Measurements from ENCODE around the gene TNFAIP3. TPM values are rescaled to one million over a fixed set of nuclear protein-coding genes. Genes with fewer than 3 reads are reported as not detected.

The TNFAIP3 gene
- total RNA-seq, 2 donors from 2014 or later, result 21.9 to 26.3 TPM

- DNase-seq (ENCODE audit: low spot score), result no peak
- Histone ChIP-seq H3K9me3 (no peaks in the 10 kb centered on the region), H3K27ac (peak overlapping the region in 1 of 2 donors; percentile 14), H3K36me3 (no peaks in the 10 kb centered on the region), H3K27me3 (replicated peaks; ENCODE audit: insufficient read depth) (no peaks in the 10 kb centered on the region), H3K4me3 (no peak overlapping the region), H3K4me1 (ENCODE audit: control insufficient read depth in 1 of 2, low read depth in 2 of 2) (peaks cover 23 to 32% of the 10 kb centered on the region in 2 donors)
- no peak for TF ChIP-seq CTCF (IDR thresholded peaks at IDR 0.05)
- ATAC-seq (ENCODE audit: insufficient number of reproducible peaks, low FRiP score, low read depth), result no peak
Measured at GRCh38 chr6:137928286-137928685, 61.2 kb downstream of the TNFAIP3 start.

GRCh38 chr6:137931849-137932465 is 64.9 kb downstream of the TNFAIP3 start:
- H3K27ac ChIP-seq, result no peak overlapping the region
- ATAC-seq (ENCODE audit: insufficient number of reproducible peaks, low FRiP score, low read depth), result no peak
- H3K4me3 ChIP-seq, result no peak overlapping the region
- H3K36me3 ChIP-seq, result no peaks in the 10 kb centered on the region
- H3K27me3 ChIP-seq (replicated peaks; ENCODE audit: insufficient read depth), result no peaks in the 10 kb centered on the region
- no peak for DNase-seq (ENCODE audit: low spot score)
- H3K4me1 ChIP-seq (ENCODE audit: control insufficient read depth in 1 of 2, low read depth in 2 of 2), result peaks cover 11 to 18% of the 10 kb centered on the region in 2 donors
- H3K9me3 ChIP-seq, result no peaks in the 10 kb centered on the region
- TF ChIP-seq CTCF (IDR thresholded peaks at IDR 0.05), result no peak

Other genes starting within 250 kb of the TNFAIP3 start
- gene PERP, start 240.2 kb downstream of the TNFAIP3 start, total RNA-seq, result 10 to 100 TPM; 21.1 to 23.7 TPM